Mesendoderm (in vitro differentiated cells): ENCODE data around the gene TELO2.

Source experiments
- DNase-seq: peaks from one replicate; pipeline ENCODE4 v3.0.0; 2013
- H2AK5ac ChIP-seq: 2 replicates; pipeline ENCODE4 v1.6.1; 2013; ENCODE audit warnings: low read length, inconsistent platforms
- H2BK120ac ChIP-seq: 2 replicates; pipeline ENCODE4 v1.6.1; 2013; ENCODE audit warnings: low read depth, mild to moderate bottlenecking, low read length, moderate library complexity, mixed read lengths
- H2BK15ac ChIP-seq: replicated peaks from 2 replicates; pipeline ENCODE4 v1.6.1; 2013; ENCODE audit warnings: low read depth, mild to moderate bottlenecking, moderate library complexity
- H2BK5ac ChIP-seq: 2 replicates; pipeline ENCODE4 v1.6.1; 2013; ENCODE audit warnings: low read length, inconsistent platforms
- H3K18ac ChIP-seq: 2 replicates; pipeline ENCODE4 v1.6.1; 2013; ENCODE audit warnings: mild to moderate bottlenecking, low read length, mixed read lengths
- H3K23ac ChIP-seq: one replicate; pipeline ENCODE4 v1.6.1; 2013; ENCODE audit warnings: low read length
- H3K27ac ChIP-seq: 2 replicates; pipeline ENCODE4 v1.5.1; 2013; ENCODE audit warnings: low read depth, mild to moderate bottlenecking, inconsistent platforms, low read length, moderate library complexity
- H3K27me3 ChIP-seq: 2 replicates; pipeline ENCODE4 v1.6.1; 2013; ENCODE audit warnings: low read length, control low read depth, mild to moderate bottlenecking, inconsistent platforms; ENCODE audit not compliant: insufficient read depth, poor library complexity
- H3K36me3 ChIP-seq: 2 replicates; pipeline ENCODE4 v1.6.1; 2013; ENCODE audit warnings: low read length, inconsistent platforms; ENCODE audit not compliant: control insufficient read depth, insufficient read depth
- H3K4ac ChIP-seq: one replicate; pipeline ENCODE4 v1.6.1; 2013; ENCODE audit warnings: low read depth, mild to moderate bottlenecking, low read length, moderate library complexity
- H3K4me1 ChIP-seq: 2 replicates; pipeline ENCODE4 v1.6.1; 2013; ENCODE audit warnings: low read depth, low read length, inconsistent platforms; ENCODE audit not compliant: control insufficient read depth
- H3K4me2 ChIP-seq: 2 replicates; pipeline ENCODE4 v1.6.1; 2013; ENCODE audit warnings: low read length
- H3K4me3 ChIP-seq: 2 replicates; pipeline ENCODE4 v1.5.1; 2013; ENCODE audit warnings: mild to moderate bottlenecking, low read length
- H3K56ac ChIP-seq: one replicate; pipeline ENCODE4 v1.6.1; 2013; ENCODE audit warnings: low read length
- H3K79me1 ChIP-seq: 2 replicates; pipeline ENCODE4 v1.6.1; 2013; ENCODE audit warnings: low read length, inconsistent platforms
- H3K79me2 ChIP-seq: 2 replicates; pipeline ENCODE4 v1.6.1; 2013; ENCODE audit warnings: mild to moderate bottlenecking, low read length; ENCODE audit not compliant: control insufficient read depth, insufficient read depth
- H3K9ac ChIP-seq: 2 replicates; pipeline ENCODE4 v1.6.1; 2013; ENCODE audit warnings: low read length, inconsistent platforms
- H4K5ac ChIP-seq: one replicate; pipeline ENCODE4 v1.6.1; 2013; ENCODE audit warnings: low read length
- H4K8ac ChIP-seq: one replicate; pipeline ENCODE4 v1.6.1; 2013; ENCODE audit warnings: low read depth, mild to moderate bottlenecking, control low read depth, low read length, moderate library complexity
- WGBS: extraction: QIAGEN DNeasy Blood & Tissue Kit; methylation state at CpG from one replicate; pipeline ENCODE4 v1.1.7; 2013; ENCODE audit warnings: low lambda C conversion rate, missing lambda C conversion rate; ENCODE audit not compliant: insufficient coverage; ENCODE audit errors: extremely low coverage; 5-methylcytosine and 5-hydroxymethylcytosine counted together

TELO2 gene

DNA sequence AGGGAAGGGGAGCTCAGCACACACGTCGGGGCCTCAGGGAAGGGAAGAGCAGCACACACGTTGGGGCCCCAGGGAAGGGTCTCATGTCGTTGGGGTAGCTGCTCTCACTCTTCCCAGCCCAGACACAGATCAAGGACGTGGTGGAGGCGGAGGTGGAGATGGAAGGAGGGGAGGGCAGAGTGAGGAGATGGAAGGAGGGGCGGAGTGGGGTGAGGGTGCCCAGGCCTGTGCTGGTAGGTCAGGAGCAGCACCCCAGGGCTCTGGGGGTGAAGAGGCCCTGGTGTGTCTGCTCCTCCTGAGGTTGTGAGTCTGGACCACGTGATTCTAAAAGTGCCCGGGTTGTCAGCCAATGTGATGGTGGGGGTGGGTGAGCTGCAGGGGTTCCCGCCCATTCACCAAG lies 33.2 kb upstream of the TELO2 start:
- no peak overlapping the region for H3K18ac ChIP-seq
- H3K4me2 ChIP-seq: no peak overlapping the region
- no peak overlapping the region for H3K56ac ChIP-seq
- no peak for DNase-seq
- H3K9ac ChIP-seq: no peak overlapping the region
- H3K4me3 ChIP-seq: no peak overlapping the region
- no peaks in the 10 kb centered on the region for H3K79me2 ChIP-seq
- no peaks in the 10 kb centered on the region for H3K27me3 ChIP-seq
- H3K79me1 ChIP-seq: no peaks in the 10 kb centered on the region
- H2AK5ac ChIP-seq: no peak overlapping the region
- H3K4me1 ChIP-seq: no peaks in the 10 kb centered on the region
- H2BK5ac ChIP-seq: no peak overlapping the region
- H4K8ac ChIP-seq: no peak overlapping the region
- H3K27ac ChIP-seq: no peak overlapping the region
- H3K36me3 ChIP-seq: no peaks in the 10 kb centered on the region
- no peak overlapping the region for H3K23ac ChIP-seq
- H4K5ac ChIP-seq: no peak overlapping the region
- no peak overlapping the region for H2BK120ac ChIP-seq
- no peak overlapping the region for H2BK15ac ChIP-seq
- no CpG with 5 or more reads among the region's 10 CpGs for WGBS
- no peak overlapping the region for H3K4ac ChIP-seq

DNA sequence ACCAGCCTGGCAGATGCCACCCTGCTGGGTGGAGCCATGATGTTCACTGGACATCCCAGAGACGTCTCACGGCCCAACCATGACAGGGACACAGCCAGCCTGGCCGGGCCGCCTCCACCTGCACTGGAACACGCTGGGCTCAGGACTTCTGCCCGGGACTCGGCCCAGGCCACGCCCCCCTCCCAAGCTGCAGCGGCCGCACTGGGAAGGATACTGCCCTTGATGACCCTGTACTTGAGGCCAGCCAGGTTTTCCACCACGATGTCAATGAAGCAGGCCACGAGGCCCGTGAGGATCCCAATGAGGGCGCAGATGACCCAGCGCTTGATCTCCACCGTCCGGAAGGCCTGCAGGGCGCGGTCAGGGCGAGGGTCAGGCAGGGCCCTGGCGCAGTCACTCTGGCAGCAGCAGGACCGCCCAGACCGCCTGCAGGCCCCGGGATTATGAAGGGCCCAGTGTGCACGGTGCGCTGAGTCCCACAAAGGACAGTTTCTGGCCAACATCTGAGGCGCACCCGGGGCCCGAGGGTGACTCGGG lies 32.5 kb upstream of the TELO2 start:
- no peak overlapping the region for H3K23ac ChIP-seq
- no peak overlapping the region for H3K4me2 ChIP-seq
- no peak overlapping the region for H3K4me3 ChIP-seq
- no peak overlapping the region for H3K56ac ChIP-seq
- no peaks in the 10 kb centered on the region for H3K27me3 ChIP-seq
- no peak overlapping the region for H4K8ac ChIP-seq
- no peaks in the 10 kb centered on the region for H3K36me3 ChIP-seq
- no peaks in the 10 kb centered on the region for H3K79me1 ChIP-seq
- H3K18ac ChIP-seq: no peak overlapping the region
- H3K9ac ChIP-seq: no peak overlapping the region
- no peak overlapping the region for H2BK5ac ChIP-seq
- no peak overlapping the region for H2BK15ac ChIP-seq
- no peak overlapping the region for H3K4ac ChIP-seq
- H2BK120ac ChIP-seq: no peak overlapping the region
- no peak for DNase-seq
- H4K5ac ChIP-seq: no peak overlapping the region
- no CpG with 5 or more reads among the region's 30 CpGs for WGBS
- H3K4me1 ChIP-seq: no peaks in the 10 kb centered on the region
- no peak overlapping the region for H3K27ac ChIP-seq
- no peaks in the 10 kb centered on the region for H3K79me2 ChIP-seq
- no peak overlapping the region for H2AK5ac ChIP-seq

DNA sequence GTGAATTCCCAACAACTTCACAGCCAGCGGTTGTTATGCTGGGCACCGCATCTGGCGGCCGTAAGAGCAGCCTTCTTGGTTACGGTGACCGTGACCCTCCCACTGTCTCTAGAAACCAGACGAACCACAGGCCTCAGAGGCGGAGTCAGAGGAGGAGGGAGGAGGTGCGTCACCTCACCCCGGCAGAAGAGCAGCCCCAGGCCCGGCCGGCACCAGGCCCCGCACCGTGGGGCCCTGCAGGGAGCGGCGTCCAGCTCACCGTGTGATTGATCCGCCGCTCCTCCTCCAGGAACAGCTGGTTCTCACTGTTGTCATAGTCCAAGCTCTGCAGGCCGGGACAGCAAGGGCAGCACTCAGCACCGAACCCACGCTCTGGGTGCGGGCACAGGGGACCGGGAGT lies 32.0 kb upstream of the TELO2 start:
- Histone ChIP-seq H2AK5ac (no peak overlapping the region), H3K9ac (no peak overlapping the region), H3K27me3 (no peaks in the 10 kb centered on the region), H3K4me1 (no peaks in the 10 kb centered on the region), H3K23ac (no peak overlapping the region), H3K27ac (no peak overlapping the region), H3K79me1 (no peaks in the 10 kb centered on the region), H3K4ac (no peak overlapping the region), H2BK5ac (no peak overlapping the region), H3K4me3 (no peak overlapping the region), H3K56ac (no peak overlapping the region), H4K8ac (no peak overlapping the region), H4K5ac (no peak overlapping the region), H3K36me3 (no peaks in the 10 kb centered on the region), H2BK120ac (no peak overlapping the region), H3K4me2 (no peak overlapping the region), H3K79me2 (no peaks in the 10 kb centered on the region), H3K18ac (no peak overlapping the region), H2BK15ac (no peak overlapping the region)
- WGBS: no CpG with 5 or more reads among the region's 24 CpGs
- no peak for DNase-seq

DNA sequence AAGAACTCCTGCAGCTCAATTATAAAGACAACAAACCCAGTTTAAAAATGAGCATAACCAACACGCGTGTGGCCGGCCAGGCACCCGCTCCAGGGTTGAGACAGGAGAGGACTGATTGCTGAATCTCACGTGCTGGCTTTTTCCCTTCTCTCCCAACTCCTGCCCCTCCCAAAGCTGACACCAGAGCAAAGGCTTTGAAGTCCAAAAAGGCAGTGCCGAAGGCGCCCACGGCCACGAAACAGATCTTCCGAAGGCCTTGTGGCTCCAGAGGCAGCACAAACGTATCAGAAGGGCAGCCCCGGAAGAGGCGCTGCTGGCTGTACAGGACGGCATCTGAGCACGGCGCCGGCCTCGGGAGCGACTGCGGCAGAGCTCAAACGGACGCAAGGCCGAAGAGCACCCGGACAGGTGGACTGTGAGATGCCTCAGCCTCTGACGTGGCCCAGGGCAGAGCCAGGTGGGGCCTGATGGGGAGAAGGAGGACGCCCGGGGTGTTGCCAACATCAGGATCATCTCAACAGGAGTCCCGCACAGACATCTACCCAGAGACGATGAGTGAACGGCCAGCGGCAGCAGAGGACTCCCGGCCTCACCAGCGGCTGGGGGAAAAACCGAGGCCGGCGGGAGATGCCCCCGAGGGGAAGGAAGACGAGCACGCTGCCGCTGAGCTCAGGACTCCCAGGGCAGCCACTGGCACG lies 28.8 kb upstream of the TELO2 start:
- Histone ChIP-seq H3K27ac (no peak overlapping the region), H2BK120ac (no peak overlapping the region), H3K79me1 (peaks cover 6% of the 10 kb centered on the region), H4K8ac (no peak overlapping the region), H3K79me2 (peaks cover 3% of the 10 kb centered on the region), H3K27me3 (no peaks in the 10 kb centered on the region), H3K9ac (no peak overlapping the region), H3K4me2 (no peak overlapping the region), H4K5ac (no peak overlapping the region), H3K4ac (no peak overlapping the region), H3K23ac (no peak overlapping the region), H3K56ac (no peak overlapping the region), H3K18ac (no peak overlapping the region), H2AK5ac (no peak overlapping the region), H2BK15ac (no peak overlapping the region), H3K4me1 (no peaks in the 10 kb centered on the region), H2BK5ac (no peak overlapping the region), H3K36me3 (no peaks in the 10 kb centered on the region), H3K4me3 (no peak overlapping the region)
- no CpG with 5 or more reads among the region's 41 CpGs for WGBS
- no peak for DNase-seq

DNA sequence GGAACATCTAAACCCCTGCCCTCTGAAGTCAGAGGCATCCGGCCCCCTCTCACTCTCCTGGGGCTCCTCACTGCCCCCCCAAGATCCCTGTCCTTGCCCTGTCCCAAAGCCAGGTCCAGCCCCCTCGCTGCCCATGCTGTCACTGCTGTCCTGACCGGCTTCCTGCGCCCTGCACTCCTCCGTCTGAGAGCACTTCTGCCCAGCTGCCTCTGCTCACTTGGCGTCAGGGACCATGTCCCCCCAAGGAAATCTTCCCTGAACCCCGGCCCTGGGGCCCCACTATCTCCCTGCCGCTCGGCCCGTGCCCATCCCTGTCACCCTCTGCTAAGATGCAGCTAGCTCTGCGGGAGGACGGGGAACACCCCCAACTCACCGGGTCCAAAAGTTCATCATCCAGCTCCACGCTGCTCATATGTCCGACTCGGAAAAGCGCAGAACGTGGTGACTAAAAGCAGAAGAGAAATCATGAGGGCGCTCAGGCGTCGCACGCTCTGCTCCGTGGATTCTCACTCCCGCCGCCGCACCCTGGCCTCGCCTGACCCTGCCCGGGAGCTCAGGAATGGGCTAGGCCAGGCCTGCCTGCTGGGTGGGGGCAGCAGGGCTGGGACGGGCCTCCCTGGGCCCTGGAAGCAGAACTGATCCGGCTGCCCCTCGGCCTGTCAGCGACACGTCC lies 28.1 kb upstream of the TELO2 start:
- Histone ChIP-seq H2BK120ac (no peak overlapping the region), H2AK5ac (no peak overlapping the region), H4K5ac (no peak overlapping the region), H3K56ac (no peak overlapping the region), H3K18ac (no peak overlapping the region), H3K4me1 (no peaks in the 10 kb centered on the region), H3K27ac (no peak overlapping the region), H2BK15ac (no peak overlapping the region), H3K9ac (no peak overlapping the region), H4K8ac (no peak overlapping the region), H3K4ac (no peak overlapping the region), H2BK5ac (no peak overlapping the region), H3K23ac (no peak overlapping the region), H3K79me1 (peaks cover 9% of the 10 kb centered on the region), H3K4me3 (no peak overlapping the region), H3K79me2 (peaks cover 3% of the 10 kb centered on the region), H3K27me3 (no peaks in the 10 kb centered on the region), H3K36me3 (no peaks in the 10 kb centered on the region), H3K4me2 (no peak overlapping the region)
- no peak for DNase-seq
- no CpG with 5 or more reads among the region's 33 CpGs for WGBS
